Measurements from ENCODE around the gene NPHS2.

Gene NPHS2

DNA sequence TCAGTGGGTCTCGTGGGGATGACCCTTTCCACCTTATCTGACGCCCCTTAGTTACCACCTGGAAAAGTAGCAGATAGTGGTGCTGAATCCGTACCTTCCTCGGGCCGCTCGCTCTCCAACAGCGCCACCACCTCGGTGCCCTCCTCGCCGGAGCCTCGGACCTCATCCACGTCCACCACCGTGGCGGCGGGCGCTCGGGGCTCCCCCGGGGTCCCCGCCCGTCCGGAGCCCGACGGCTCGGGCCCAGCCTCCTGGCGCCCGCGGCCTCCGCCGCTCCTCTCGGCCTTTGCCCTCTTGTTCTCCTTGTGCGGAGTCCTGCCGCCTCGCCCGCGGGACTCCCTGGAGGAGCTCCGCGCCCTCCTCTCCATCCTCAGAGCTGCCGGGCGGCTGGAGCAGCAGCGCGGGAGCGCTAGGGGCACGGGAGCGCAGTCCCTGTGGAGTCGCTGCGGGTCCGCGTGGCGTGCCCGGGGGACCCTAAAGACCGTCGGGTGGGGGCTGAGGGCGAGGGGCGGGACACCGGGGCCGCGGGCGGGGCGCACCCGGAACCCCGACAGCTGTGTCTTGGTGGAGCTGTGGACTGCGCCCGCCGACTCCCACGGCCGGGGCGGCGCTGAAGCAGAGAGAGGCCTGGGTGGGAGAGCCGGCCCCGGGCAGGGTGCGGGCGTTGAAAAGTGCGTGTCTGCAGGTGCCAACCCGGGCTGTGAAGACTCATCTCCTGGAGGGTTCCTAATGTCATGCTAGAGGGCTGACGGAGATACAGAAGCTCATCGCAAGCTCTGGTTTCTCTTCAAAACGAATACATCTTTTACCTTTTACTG, at the start of gene NPHS2:
Gene NPHS2, minus strand, starts transcription at position 452 of the 818 bp plus-strand sequence. Its CDS starts 84 bp downstream, at position 368.
- DNase-seq: no peak

DNA sequence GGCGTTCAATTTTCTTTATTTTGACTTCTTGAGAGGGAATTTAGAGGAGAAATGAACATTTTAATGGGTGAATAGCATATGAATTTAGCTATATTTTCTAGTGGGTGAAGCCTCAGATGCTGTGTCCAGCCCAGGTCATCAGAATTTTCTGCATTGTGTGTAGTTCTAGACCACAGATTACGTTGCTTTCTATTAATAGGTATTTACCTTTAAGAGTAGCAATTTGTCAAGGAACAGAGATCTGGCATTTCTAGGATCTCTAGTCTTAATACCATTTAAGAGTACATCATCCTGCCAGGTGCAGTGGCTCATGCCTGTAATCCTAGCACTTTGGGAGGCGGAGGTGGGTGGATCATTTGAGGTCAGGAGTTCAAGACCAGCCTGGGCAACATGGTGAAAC, 36.6 kb upstream of the NPHS2 start:
- no peak for DNase-seq

DNA sequence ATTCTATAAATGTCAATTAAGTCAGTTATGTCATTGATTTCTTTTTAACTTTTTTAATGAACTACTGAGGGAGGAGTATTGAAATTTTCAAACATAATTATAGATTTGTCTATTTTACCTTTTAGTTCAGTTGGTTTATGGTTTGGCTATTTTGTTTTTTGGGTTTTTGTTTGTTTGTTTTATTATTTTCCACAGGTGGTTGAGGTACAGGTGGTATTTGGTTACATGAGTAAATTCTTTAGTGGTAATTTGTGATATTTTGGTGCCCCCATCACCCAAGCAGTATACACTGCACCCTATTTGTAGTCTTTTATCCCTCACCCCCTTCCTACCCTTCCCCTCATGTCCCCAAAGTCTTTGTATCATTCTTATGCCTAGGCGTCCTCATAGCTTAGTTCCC, 25.3 kb upstream of the NPHS2 start:
- DNase-seq: no peak

DNA sequence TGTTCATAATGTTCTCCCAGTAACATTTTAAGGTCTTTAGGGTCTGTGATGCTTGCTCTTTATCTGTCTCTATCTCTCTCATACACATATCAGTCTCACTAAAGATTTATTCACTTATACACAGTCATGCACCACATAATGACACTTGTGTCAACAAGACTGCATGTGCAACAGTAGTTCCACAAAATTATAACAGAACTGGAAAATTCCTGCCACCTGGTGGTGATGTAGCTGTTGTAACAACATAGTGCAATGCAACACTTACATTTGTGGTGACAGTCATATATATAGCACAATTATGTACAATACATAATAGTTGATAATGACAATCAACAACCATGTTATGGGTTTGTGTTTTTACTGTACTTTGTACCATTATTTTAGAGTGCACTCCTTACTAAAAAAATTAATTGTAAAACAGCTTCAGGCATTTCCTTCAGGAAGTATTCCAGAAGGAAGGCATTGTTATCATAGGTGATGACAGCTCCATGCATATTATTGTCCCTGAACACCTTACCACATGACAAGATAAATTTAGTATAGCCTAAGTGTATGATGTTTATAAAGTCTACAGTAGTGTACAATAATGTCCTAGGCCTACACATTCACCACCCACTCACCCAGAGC, 24.0 kb upstream of the NPHS2 start:
- DNase-seq: no peak

DNA sequence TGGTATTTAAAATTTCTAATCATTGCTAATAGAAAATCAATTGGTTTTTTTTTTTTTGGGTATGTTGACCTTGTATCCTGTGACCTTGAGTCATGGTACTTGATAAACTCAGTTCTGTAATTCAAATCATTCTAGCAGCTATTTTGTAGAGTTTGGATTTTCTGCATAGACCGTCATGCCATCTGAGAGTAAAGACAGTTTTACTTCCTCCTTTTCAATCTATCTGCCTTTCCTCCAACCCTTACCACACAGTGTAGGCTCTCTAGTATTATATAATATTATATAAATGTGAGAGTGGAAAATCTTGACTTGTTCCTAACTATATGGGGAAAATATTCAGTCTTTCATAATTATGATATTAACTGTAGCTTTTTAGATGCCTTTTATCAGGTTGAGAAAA, 22.9 kb upstream of the NPHS2 start:
- no peak for DNase-seq

DNA sequence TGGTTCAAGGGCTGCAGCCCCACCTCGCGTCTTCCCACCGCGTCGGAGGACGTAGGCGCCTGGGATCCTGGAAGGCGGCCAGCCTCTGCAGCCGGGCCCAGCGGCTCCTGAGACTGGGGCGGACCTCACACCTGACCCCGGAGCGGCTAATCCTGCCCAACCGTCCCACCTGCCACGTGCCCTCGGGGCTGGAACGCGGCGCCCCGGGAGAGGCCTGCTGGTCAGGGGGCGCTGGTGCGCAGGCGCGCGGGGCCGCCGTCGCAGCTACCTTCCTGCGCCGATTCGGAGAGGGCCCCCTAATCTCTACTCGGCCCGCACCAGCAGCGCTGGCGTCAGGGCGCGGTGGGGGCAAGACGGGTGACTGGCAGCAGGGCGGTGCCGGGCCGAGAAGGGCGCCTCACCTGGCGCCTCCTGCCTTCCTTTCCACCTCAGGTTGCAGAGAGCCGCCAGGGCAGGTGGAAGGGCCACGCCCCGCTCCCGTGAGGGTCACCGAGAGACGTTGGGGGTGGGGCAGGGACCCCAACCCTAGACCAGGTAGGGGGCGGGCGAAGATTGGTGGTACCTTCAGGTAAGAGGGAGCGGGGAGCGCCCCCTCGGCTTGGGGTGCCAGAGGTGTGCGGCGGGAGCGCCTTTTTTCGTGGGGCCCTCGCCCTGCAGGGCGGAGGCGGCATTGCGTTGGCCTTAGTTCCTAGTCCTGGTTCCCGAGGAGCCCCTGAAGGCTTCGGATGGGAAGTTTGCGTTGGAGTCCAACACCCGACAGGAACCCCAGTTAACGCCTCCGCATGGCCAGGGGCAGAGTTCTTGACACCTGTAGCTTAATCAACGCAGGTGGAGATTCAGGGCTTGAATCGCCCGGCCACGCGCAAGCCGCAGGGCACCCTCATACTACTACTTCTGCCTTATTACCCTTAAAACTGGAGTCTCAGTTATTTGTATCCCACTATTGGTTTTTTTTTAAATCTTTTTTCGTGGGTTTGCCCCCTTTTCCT, 16.1 kb upstream of the NPHS2 start, which contains the start of gene TDRD5:
Gene TDRD5, plus strand, starts transcription at position 241 of the 989 bp plus-strand sequence. CDS start 784 bp downstream, outside the sequence.
- DNase-seq: no peak

DNA sequence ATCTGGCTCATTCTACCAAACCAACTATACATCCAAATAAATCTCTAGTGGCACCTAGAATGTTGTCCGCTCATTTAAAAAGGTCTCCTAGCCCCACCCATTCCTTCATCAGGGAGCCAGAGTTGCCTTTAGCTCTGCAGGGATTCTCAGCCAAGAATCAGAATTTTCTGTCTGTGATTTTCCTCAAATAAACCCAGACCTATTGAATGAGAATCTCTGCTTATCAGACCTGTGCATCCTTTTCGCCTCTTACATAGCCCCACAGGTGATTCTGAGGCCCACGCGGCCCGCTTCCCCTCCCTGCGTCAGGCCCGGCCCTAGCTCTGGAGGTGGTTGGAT, 15.5 kb upstream of the NPHS2 start:
- no peak for DNase-seq

DNA sequence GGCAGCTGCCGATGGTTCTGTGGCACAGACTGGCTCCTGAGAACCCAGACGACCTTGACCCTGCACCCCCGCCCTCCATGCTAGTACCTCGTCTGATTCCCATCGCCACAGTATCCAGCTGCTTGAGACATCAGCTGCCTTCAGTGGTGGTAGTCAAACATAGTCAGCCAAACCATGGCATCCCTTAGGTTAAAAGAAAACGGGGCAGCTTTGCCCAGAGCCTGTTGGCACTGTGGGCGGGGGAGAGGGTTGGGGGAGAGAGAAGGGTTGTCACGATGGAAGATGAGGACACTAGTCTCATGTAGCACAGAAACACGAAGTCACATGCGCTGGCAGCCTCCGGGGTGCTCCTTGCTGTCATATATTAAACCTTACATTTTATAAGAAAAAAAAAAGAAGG, 14.9 kb upstream of the NPHS2 start:
- DNase-seq: no peak

DNA sequence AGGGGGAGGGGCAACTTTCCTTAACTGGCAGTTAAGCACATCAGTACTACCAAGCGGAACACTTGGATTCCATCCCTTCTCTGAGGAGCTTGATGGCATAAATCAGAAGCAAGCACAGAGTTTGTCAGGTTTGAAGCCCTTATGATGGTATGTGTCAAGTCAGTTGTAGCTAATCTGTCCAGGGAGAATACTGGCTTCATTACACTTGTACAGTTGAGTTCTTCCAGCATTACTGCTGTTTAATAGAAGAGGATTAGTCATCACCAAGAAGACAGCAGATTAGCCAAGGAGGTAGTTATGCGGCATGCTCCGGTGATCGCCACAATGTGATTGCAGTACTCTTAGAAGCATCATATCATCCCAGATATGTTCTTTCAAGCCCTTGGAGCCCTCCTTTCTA, 13.8 kb upstream of the NPHS2 start:
- no peak for DNase-seq

DNA sequence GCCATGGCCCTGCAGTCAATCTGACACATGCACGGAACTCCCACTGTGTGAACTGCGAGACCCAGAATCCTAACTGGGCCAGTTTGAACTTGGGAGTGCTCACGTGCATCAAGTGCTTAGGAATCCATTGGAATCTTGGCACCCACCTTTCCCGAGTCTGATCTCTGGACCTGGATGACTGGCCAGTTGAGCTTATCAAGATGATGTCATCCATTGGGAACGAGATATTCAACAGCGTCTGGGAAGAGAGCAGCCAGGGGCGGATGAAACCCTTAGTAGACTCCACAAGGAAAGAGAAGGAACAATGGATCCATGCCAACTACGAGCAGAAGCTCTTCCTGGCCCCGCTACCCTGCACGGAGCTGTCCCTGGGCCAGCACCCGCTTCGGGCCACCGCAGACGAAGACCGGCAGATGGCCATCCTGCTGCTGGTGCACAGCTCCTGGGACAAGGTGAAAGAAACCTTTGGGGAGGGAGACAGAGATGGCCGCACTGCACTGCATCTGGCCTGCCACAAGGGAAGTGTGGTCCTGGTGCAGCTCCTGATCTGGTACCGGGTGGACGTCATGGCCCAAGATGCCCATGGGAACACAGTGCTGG, 12.8 kb upstream of the NPHS2 start:
- DNase-seq: no peak

DNA sequence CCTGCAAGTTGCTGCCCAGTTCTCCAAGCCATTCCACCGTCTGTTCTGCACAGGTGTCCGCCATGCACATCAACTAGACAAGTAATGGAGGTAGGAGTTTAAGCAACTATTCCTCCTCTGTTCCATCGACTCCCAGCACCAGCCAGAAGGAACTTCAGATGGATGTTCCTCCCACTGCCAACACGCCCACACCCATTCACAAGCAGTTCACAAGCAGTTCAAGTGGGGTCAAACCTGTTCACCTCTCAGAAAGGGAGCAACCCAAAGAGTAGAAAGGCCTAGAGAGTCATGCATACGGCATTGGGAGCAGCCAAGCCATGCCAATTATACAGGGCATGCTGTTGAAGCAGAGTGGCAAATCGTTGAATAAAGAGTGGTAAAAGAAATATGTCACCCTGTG, 11.6 kb upstream of the NPHS2 start:
- no peak for DNase-seq

DNA sequence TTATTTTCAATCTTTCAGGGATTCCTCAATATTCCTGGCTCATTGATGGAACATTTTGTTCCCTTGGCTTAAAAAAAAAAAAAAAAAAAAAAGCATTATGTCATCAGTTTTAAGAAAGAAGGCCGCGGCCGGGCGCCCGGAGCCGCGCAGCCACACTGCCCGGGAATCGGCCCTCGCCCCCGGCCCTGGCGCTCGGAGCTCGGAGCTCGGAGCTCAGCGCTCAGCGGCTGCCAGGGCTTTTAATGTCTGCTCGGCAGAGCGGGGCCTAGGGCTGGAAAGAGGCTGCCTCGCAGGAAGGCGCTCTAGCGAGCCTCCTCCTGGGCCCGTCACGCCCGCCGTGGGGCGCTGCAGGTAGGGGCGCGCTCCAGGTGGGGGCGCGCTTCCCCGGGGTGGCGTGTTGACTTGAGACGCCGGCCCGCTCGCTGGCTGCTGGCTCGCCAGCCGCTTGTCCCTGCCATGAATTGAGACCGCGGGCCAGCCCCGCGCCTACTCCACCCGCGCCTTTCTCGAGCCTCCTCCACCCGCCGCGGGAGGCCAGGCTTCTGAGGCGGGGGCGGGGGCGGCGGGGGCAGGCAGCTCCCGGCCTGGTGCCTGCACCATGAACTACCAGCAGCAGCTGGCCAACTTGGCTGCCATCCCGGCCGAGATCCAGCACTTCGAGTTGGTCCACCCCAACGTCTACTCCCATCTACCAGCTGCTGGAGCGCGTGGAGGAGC, 10.5 kb upstream of the NPHS2 start:
- DNase-seq: no peak

DNA sequence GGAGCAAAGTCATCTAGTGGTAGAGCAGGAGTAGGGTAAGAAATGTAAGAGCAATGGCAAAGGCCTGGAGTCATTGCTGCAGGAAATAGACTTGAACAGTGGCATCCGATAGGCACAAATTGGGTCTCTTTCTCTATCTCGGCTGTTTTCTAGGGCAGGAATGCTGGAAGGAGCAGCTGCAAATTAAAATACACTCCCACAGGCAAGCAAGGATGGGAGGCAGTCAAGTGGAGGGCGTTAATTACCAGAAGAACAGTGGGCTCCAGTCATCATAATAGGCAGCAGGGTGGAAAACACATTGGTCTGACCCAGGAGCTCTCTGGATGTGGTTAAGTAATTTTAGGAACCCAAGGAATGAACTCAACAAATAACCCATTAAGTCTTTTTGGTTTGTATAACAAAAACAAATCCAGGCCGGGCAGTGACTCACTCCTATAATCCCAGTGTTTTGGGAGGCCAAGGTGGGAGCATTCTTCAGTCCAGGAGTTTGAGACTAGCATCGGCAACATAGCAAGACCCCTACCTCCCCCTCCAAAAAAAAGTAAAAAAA, 8.1 kb upstream of the NPHS2 start:
- DNase-seq: no peak

DNA sequence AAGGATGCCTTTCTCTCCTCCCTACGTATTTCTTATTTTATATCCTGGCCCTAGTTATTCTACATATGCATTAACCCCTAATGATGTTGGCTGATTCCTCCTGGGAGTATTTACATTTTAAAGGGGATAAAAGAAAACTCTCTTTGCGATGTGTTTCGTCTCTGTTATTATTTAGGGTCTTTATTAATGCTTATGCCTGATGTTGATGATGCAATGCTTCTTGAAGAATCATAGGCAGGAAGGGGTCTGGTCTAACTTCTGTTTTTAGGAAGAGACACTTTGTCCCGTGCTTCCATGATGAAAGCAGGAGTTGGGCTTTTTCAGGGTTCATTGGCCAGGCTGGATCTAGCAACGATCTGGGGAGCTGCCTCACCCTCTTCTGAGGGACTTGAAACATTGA, 761 bp upstream of the NPHS2 start:
- DNase-seq: no peak

DNA sequence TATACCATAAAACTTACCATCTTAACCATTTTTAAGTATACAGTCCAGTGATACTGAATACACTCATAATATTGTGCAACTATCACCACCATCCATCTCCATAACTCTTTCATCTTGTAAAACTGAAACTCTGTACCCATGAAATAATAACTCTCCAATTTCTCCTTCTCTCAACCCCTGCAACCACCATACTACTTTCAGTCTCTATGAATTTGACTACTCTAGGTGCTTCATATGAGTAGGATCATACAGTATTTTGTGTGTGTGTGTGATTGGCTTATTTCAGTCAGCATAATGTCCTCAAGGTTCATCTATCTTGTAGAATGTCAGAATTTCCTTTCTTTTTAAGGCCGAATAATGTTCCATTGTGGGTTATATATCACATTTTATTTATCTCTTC, 17.7 kb downstream of the NPHS2 start:
- no peak for DNase-seq

DNA sequence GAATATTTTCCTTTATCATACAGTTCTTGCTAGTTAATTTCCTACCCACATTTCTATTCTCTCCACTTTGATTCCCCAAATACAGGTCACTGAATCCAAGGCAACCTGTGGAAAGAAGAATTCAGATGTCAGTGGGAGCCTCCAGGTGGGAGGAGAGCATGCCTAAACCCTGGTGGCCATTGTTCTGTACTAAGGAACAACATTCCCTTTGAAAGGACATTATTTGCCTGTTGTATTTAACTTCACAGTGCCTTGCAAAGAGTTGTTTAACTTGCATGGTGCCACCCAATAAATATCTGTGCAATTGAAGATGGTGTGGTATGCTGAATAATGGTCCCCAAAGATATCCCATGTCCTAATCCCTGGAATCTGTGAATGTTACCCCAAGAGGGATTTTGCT, 21.3 kb downstream of the NPHS2 start:
- no peak for DNase-seq

DNA sequence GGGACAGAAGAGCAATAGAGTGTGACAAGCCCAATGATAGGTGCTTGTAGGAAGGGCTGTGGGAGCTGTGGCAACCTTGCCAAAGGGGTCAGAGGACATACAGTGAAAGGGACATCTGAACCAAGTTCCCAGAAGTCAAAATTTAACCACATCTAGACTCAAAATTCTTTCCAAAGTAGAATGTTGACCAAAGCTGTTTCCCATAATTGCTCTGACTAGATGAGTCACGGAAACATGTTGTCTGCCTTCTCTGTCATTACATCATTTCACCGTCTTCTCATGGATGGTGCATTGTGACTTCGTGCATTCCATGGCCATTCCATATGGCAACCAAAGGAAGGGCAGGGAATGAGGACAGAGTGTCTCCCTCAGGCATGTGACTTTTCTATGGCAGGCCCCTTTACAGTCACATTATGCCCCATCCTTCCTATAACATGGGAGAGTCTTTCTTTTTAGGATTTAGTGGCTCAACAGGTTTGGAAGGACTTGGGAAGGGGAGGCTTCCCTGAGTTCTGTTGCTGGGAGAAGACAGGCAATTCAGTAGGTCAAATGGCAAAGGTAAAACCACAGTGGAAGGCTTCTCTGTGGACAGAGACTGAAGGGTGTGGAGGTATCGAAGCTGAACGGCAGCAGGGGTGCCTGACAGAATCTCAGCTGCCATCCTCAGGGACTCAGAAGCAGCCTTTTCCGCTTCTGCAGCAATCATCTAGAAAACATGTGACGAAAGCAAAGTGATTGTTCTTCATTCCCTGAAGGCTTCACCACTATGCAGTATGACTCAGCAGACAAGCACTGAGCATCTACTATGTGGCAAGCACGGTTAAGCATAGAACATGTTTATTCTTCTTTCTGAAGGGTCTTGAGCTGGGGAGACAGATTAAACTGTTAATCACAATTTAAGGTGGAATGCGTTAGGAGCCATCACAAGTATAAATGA, 24.7 kb downstream of the NPHS2 start:
- DNase-seq: no peak

DNA sequence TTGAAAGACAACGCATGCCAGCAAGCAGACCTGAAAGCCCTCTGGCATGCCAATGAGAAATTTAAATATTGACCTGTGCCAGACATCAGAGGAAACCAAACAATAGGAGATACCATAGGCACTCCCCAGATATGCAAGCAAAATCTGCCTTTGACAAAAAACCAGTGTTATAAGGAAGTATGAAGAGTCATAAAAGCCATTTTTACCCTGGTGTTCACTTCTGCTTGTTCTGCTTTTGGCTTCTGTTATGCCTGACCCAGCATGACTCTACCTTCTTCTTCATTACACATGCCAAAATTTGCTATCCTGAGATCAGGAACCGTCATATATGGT, 26.4 kb downstream of the NPHS2 start:
- no peak for DNase-seq

DNA sequence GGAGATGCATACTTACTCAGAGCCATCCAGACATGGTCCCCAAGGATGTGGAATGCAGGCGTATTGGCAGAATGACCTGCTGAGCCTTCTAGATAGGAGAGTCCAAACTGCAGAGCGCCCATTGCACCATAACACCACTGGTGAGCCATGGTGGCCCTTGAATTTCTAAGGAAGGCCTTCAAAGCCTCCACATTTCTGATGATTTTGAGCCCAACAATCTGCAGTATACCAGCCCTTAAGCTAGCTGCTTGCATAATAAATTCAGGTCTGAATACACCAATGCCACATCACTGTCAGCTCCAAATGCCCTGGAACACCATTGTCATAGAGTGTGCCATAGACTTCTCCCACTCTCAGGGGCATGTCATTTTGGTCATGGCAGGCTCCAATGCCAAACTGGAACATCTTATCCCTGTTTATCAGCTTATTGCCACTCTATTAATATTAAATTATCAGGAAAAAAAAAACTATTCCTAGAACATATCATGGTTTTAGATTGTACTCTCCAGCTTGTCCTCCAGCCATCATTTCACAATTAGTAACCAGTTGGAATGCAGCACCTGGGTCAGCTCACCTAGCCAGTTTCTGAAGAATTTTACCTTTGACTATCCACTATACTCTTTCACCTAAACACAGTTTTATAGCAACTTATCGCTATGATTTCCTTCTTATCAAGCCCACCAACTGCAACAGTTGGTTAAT, 26.9 kb downstream of the NPHS2 start:
- DNase-seq: no peak

DNA sequence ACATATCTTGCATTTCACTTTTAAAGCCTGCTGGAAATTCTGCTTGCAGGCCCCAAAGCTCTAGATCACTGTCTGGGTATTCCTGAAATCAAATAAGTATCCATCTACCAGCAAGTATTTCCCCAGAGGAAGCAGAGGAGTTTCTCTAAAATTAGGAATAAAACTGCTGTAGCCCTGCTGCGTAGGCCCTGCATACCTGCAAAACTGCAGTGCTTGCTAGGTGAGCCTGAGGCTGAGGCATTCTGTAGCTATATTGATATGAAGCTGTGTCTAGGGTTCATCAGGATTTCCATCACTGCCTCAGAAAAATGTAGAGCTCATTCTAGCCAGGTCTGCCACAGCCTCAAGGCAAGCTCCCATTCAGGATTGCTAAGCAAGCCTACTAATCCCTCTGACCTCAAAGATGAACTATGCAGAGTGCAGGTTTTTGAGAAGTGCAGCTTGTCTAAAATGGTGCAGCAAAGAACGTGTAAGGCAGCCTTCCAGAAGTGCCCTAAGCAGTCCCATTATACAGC, 28.7 kb downstream of the NPHS2 start:
- DNase-seq: no peak
